Upper lobe of left lung (tissue), 6 donors: Measurements from ENCODE around the gene EXOC7. TPM values are rescaled to one million over a fixed set of nuclear protein-coding genes. Genes with fewer than 3 reads are reported as not detected.

ENCODE experiments used
- ATAC-seq, 2 donors: fragments of 200-7000 bp; cut with Tn5 transposase; one replicate each; pipeline ENCODE4 v1.9.1; 2022; ENCODE audit warnings: mild to moderate bottlenecking in 2 of 2, moderate library complexity in 2 of 2; ENCODE audit not compliant: low FRiP score in 2 of 2
- DNase-seq, 2 donors: peaks; one replicate each; pipeline ENCODE4 v3.0.0-alpha.2; 2019 to 2020
- H3K27ac ChIP-seq, 4 donors: fragments of 200-600 bp; sonication (generic); one replicate each; pipeline ENCODE4 v1.5.1; 2016 to 2019
- H3K27me3 ChIP-seq, 4 donors: fragments of 200-600 bp; sonication (generic); one replicate each; pipeline ENCODE4 v1.5.1; 2017 to 2019
- H3K36me3 ChIP-seq, 4 donors: fragments of 200-600 bp; sonication (generic); one replicate each; pipeline ENCODE4 v1.5.1; 2016 to 2019
- H3K4me1 ChIP-seq, 4 donors: fragments of 200-600 bp; sonication (generic); one replicate each; pipeline ENCODE4 v1.5.1; 2018 to 2019
- H3K4me3 ChIP-seq, 4 donors: fragments of 200-600 bp; sonication (generic); one replicate each; pipeline ENCODE4 v1.5.1; 2017 to 2019; ENCODE audit warnings: mild to moderate bottlenecking in 2 of 4, moderate library complexity in 1 of 4
- H3K9me3 ChIP-seq, 4 donors: fragments of 200-600 bp; sonication (generic); one replicate each; pipeline ENCODE4 v1.5.1; 2018 to 2019
- CTCF ChIP-seq, 6 experiments: fragments of 450-650 bp in 4 of 6; fragments of 200-600 bp in 2 of 6; sonication (generic) in 2 of 6; IDR thresholded peaks; one replicate each; pipeline ENCODE4 v1.5.1; 2016 to 2019; ENCODE audit warnings: antibody characterized with exemption in 6 of 6
- EP300 ChIP-seq, 4 donors: sonication (generic); formaldehyde crosslinking; IDR thresholded peaks; one replicate each; pipeline ENCODE4 v1.5.1; 2017; ENCODE audit warnings: antibody characterized with exemption in 4 of 4, control low read depth in 2 of 4
- POLR2A ChIP-seq, 4 donors: fragments of 450-650 bp; IDR thresholded peaks; one replicate each; pipeline ENCODE4 v1.5.1; 2016 to 2017; ENCODE audit warnings: antibody characterized with exemption in 4 of 4, mild to moderate bottlenecking in 2 of 4
- POLR2AphosphoS5 ChIP-seq, 2 donors: sonication (generic); formaldehyde crosslinking; IDR thresholded peaks; one replicate each; pipeline ENCODE4 v1.5.1; 2017; ENCODE audit warnings: antibody characterized with exemption in 2 of 2
- WGBS, 2 donors: methylation state at CpG; one replicate each; pipeline ENCODE4 v1.1.5; 2017 to 2018; 5-methylcytosine and 5-hydroxymethylcytosine counted together
- total RNA-seq, 6 donors: library from RNA; depleted of rRNA in 4 of 6; stranded (reverse); fragments of >200 nt in 4 of 6; gene quantifications; one replicate each; pipeline versions ENCODE4 v1.1.0 to v1.2.1, GENCODE V29; 2016 to 2021
- donor health status: DM: no; HTN: no; CAD: no; lungs with moderate emphysema.
- donor health status: DM: no; HTN: yes; CAD: no; lungs with severe emphysema.

The EXOC7 gene
- total RNA-seq, 6 donors from 2014 or later = 69.4 to 233 (median 103) TPM

- peaks cover 3 to 19% (median 12%) of the 10 kb centered on the region in 4 donors for H3K27me3 ChIP-seq
- ATAC-seq (peak; percentile 79 to 92), DNase-seq (peak; percentile 92 to 96)
- H3K36me3 ChIP-seq = no peaks in the 10 kb centered on the region
- WGBS, 2 donors = 8 to 9% methylated on average over 27 to 38 of the region's 59 CpGs
- H3K9me3 ChIP-seq = no peaks in the 10 kb centered on the region
- peaks cover 48 to 79% (median 63%) of the 10 kb centered on the region in 4 donors for H3K4me1 ChIP-seq
- no peak for TF ChIP-seq EP300 (IDR thresholded peaks at IDR 0.05)
- TF ChIP-seq POLR2A (IDR thresholded peaks at IDR 0.05) = peak in 2 of 4 donors; percentile 12 to 23
- peak in 2 of 6 experiments; percentile 11 to 25 for TF ChIP-seq CTCF (IDR thresholded peaks at IDR 0.05)
- no peak for TF ChIP-seq POLR2AphosphoS5 (IDR thresholded peaks at IDR 0.05)
- H3K4me3 ChIP-seq = peak within 1 kb of the TSS; percentile 36 to 56 (median 52)
- H3K27ac ChIP-seq = peak within 1 kb of the TSS in 3 of 4 donors; percentile 8 to 25 (median 12)
Observed at GRCh38 chr17:76141212-76142038, 37.8 kb upstream of the EXOC7 start, which contains the start of gene FOXJ1. Gene FOXJ1, minus strand, starts transcription at chr17:76141245. Its CDS starts 850 bp downstream, at chr17:76140395.

DNA sequence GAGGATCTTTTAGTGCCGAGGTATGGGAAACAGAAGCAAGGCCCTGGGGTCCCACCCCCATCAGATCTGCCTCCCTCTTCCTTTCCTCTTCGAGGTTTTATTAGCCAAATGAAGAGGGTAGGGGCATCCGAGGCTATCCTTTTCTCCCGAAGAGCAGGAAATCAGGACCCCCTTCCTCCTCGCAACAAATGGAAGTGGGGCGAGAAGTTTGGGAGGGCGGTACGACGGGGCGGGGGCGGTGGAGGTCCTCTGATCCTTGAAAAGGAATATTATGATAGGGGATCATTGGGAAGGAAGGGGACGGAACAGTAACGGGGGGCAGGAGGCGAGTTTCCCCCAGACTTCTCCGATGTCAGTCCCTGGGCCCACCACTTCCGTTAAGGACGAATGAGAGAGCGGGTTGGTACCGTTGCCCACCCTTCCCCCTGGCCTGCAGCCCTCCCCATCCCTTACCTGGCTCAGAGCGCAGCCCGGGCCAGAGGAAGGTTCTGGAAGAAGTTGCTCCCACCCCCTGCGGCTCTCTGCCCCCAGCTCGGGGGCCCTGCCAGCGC is 37.1 kb upstream of the EXOC7 start:
- Histone ChIP-seq H3K4me3 (peak overlapping the region in 3 of 4 donors; percentile 50 to 56 (median 53)), H3K27me3 (peaks cover 3 to 19% (median 12%) of the 10 kb centered on the region in 4 donors)
- ATAC-seq = no peak

GRCh38 chr17:76139801-76140660 is 36.4 kb upstream of the EXOC7 start:
- 26% methylated on average over 35 of the region's 78 CpGs; no CpG with 5 or more reads in 1 of the 2 donors for WGBS, 2 donors
- Histone ChIP-seq H3K4me1 (peaks cover 35 to 72% (median 49%) of the 10 kb centered on the region in 4 donors), H3K27ac (peak overlapping the region in 1 of 4 donors; percentile 12), H3K36me3 (no peaks in the 10 kb centered on the region), H3K9me3 (no peaks in the 10 kb centered on the region), H3K27me3 (peaks cover 3 to 19% (median 12%) of the 10 kb centered on the region in 4 donors), H3K4me3 (peak overlapping the region in 3 of 4 donors; percentile 50 to 56 (median 53))
- DNase-seq (peak; percentile 59 to 90), ATAC-seq (peak in 1 of 2 donors; percentile 18)
- TF ChIP-seq CTCF (IDR thresholded peaks at IDR 0.05) (peak in 2 of 6 experiments; percentile 14 to 45), POLR2AphosphoS5 (IDR thresholded peaks at IDR 0.05) (no peak), EP300 (IDR thresholded peaks at IDR 0.05) (no peak), POLR2A (IDR thresholded peaks at IDR 0.05) (peak in 1 of 4 donors; percentile 40)

More for the DNA sequence above, 37.1 kb upstream of the EXOC7 start:
- WGBS, 2 donors = 3 to 11% methylated on average over 12 to 19 of the region's 24 CpGs
- Histone ChIP-seq H3K36me3 (no peaks in the 10 kb centered on the region), H3K9me3 (no peaks in the 10 kb centered on the region), H3K27ac (no peak overlapping the region), H3K4me1 (peaks cover 41 to 72% (median 56%) of the 10 kb centered on the region in 4 donors)
- no peak for TF ChIP-seq CTCF (IDR thresholded peaks at IDR 0.05)
- TF ChIP-seq POLR2A (IDR thresholded peaks at IDR 0.05) = no peak
- no peak for TF ChIP-seq EP300 (IDR thresholded peaks at IDR 0.05)
- TF ChIP-seq POLR2AphosphoS5 (IDR thresholded peaks at IDR 0.05) = no peak
- DNase-seq = no peak

GRCh38 chr17:76138896-76139752 is 35.5 kb upstream of the EXOC7 start:
- Histone ChIP-seq H3K27ac (peak overlapping the region in 1 of 4 donors; percentile 12), H3K9me3 (no peaks in the 10 kb centered on the region), H3K4me1 (peaks cover 32 to 67% (median 41%) of the 10 kb centered on the region in 4 donors), H3K27me3 (peaks cover 3 to 19% (median 12%) of the 10 kb centered on the region in 4 donors), H3K36me3 (no peaks in the 10 kb centered on the region), H3K4me3 (peak overlapping the region in 3 of 4 donors; percentile 50 to 56 (median 53))
- DNase-seq (no peak), ATAC-seq (no peak)
- 50 to 55% methylated on average over 9 to 15 of the region's 15 CpGs for WGBS, 2 donors
- TF ChIP-seq POLR2AphosphoS5 (IDR thresholded peaks at IDR 0.05) (no peak), CTCF (IDR thresholded peaks at IDR 0.05) (no peak), EP300 (IDR thresholded peaks at IDR 0.05) (no peak), POLR2A (IDR thresholded peaks at IDR 0.05) (no peak)
